Bladder microvascular endothelial cell (primary cell): ENCODE measurements around the gene LCLAT1. TPM values are rescaled to one million over a fixed set of nuclear protein-coding genes. Genes with fewer than 3 reads are reported as not detected.

Experiments
- total RNA-seq: library from RNA; depleted of rRNA; stranded (reverse); fragments of >200 nt; gene quantifications from 2 replicates; pipeline ENCODE4 v1.2.3, GENCODE V29; 2014

LCLAT1 gene
- 5.8 and 13.0 TPM in 2 replicates for total RNA-seq

DNA sequence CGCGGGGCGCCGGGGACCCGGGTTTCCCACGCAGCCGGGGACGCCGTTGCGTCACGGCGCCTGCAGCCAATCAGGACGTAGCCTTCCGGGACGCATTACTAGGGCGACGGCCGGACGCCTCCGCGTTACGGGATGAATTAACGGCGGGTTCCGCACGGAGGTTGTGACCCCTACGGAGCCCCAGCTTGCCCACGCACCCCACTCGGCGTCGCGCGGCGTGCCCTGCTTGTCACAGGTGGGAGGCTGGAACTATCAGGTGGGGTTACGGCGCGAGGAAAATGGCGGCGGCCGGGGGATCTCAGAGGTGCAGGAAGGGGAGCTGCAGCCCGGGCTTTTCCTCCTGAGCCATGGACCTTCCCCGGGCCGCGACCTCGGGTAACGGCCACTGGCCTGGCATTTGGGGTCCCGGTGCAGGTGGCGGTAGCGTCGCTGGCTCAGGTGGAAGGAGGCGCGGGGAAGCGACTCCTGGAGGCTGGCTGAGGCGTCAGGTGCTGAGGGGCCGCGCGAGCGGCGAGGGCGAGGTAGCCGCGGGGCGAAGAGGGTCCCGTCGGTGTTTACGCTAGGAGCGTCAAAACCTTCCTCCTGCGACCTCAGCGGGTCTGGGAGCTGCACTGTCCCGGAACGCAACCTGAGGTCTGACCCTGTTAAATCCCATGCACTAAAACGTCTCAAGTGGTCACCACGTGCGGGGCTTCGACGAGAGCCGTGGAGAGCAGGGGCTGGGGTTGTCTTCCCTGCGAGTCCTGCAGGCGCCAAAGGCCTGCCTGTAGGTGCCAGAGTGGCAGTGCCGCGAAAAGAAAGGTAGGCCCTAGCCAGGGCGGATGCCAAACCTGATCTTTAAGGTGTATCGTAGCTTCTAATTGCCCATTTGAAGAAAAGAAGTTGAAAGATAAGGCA lies at the start of gene LCLAT1:
Gene LCLAT1, plus strand, starts transcription at position 98 of the 897 bp plus-strand sequence. CDS start 78,345 bp downstream, outside the sequence.

Other genes with a start within 250 kb of the LCLAT1 start
- 12.3 and 115 TPM in 2 replicates for gene LBH, start 215.7 kb upstream of the LCLAT1 start, total RNA-seq